GM18867 (cell line): ENCODE measurements around the gene ST6GAL1.

Experiments
- ATAC-seq: cut with Tn5 transposase; IDR thresholded peaks from one replicate; pipeline ENCODE4 v1.9.1; 2021; ENCODE audit warnings: mild to moderate bottlenecking, moderate library complexity; ENCODE audit not compliant: unreplicated experiment

ST6GAL1 gene

DNA sequence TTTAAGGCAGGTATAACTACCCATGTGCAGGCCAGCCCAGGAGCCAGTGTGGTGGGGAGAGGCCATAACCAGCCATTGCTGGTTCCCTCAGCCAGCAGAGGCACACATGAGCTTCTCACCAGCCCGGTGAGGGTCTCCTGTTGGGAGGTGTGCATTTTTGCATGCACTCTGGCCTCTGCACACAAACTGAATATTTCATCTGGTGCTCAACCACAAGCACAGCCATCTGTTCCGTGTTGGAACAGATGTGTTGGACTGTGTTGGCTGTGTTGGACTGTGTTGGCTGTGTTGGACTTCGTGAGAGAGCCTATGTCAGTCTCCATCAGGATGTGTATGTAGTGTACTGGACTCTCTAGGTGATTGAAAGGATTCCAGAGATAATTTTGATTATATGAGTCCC lies 141.8 kb downstream of the ST6GAL1 start:
- no peak for ATAC-seq

DNA sequence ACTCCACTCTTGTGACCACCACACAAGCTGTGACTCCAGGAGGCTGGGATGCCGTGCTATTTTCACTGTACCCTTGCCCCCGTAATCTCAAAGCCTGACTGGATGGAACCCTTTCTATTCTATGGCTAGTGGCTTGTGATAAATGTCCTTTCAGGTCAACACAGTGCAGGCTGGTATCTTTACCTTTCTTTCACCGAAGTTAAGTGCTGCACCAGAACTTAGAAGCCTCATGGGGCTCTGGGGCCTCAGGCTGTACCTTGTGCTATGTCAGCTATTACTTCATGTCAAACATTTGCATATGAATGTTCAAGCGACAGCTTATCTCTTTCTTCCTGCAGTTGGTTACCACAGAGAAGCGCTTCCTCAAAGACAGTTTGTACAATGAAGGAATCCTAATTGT lies 142.2 kb downstream of the ST6GAL1 start:
- ATAC-seq, result peak; percentile 37

DNA sequence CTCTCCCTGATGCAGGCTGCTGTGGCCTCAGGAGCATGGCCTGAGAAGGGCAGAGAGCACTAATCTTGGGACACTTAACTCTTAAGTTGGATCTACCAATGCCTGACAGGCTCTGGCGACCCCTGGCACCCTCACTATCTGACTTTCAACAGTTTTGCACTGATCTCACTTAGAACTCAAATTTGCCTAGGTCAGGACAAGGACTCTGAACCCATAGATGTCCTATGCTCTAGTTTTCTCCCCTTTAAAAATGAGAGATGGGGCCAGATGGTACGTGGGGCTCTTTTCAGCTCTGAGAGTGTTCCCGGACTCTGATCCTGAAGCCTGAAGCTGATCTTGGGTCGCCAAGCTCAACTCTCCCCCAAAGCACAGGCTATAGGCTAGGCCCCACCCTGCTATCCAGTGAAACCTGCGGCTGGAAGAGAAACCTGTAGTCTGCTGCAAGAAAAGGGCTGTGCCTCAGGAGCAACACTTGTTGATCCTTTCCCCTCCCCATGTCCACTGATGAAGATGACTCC lies 143.3 kb downstream of the ST6GAL1 start:
- ATAC-seq, result no peak

DNA sequence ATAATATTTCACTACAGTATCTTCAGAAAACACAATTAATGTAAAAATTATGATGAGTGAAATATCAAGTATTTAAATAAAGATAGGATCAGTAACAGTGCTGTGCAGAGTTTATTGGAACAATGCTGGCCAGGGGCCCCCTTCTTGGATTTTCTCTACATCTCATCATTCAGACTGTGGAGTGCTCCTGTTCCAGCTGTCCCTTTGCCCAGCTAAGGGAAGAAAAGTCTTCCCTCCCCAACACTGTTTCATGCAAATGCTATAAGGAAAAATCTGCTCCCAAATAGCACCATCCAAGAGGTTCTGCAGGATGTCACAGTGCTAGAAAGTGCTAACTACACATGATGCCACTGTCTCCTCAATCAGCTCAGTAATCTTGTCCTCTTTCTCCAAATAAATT lies 144.5 kb downstream of the ST6GAL1 start:
- no peak for ATAC-seq

DNA sequence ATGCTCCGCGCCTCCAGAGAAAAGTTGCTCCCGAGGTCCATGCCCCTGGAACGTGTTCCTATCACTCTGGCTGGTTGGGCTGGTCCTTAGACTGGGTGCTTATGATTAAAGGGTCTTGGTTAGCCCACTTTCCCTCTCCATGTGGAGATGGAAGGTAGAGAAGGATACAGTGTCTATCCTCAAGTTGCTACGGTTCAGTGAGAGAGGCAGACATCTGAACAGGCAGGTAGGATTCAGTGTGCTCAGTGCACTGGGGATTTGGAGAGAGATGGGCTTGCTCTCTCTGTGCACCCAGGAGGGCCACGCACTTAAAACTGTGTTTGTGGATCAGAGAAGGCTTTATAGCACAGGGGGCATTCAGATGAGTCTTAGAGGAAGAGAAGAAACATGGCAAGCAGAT lies 146.0 kb downstream of the ST6GAL1 start:
- ATAC-seq, result no peak

DNA sequence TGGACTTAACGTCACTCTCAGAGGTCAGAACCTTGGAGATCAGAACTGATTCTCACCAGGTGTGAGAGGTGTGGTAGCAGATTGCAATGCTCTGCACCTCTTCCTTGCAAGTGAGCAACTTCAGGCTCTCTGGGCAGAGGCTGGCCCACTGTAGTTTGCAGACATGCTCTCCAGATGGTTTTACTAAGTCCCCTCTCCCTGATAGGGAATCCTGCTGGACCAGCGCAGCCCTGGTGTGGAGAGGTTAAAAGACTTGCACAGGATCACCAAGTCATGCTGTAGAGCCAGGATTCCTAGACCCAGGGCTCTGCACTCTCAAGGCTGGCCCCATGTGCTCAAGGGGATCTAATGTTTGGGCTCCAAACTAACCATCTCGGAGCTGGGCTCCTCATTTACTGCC lies 146.8 kb downstream of the ST6GAL1 start:
- ATAC-seq, result no peak

DNA sequence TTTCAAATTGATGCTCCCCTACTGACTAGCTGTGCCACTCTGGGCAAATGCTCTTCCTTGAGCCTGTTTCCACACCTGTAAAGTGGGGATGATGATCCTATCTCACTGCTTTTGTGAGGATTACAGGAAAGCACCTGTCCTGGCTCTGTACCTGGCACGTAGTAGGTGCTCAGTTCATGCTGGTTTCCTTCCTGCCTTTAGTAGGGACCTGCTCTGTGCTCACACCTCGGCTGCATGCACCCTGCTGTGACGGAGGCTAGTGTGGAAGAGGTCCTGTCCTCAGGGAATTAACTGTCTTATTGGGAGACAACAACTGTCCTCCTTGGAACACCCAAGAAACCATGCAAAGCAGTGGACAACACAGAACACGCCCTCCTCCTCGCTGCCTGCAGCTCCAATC lies 147.2 kb downstream of the ST6GAL1 start:
- ATAC-seq, result no peak

DNA sequence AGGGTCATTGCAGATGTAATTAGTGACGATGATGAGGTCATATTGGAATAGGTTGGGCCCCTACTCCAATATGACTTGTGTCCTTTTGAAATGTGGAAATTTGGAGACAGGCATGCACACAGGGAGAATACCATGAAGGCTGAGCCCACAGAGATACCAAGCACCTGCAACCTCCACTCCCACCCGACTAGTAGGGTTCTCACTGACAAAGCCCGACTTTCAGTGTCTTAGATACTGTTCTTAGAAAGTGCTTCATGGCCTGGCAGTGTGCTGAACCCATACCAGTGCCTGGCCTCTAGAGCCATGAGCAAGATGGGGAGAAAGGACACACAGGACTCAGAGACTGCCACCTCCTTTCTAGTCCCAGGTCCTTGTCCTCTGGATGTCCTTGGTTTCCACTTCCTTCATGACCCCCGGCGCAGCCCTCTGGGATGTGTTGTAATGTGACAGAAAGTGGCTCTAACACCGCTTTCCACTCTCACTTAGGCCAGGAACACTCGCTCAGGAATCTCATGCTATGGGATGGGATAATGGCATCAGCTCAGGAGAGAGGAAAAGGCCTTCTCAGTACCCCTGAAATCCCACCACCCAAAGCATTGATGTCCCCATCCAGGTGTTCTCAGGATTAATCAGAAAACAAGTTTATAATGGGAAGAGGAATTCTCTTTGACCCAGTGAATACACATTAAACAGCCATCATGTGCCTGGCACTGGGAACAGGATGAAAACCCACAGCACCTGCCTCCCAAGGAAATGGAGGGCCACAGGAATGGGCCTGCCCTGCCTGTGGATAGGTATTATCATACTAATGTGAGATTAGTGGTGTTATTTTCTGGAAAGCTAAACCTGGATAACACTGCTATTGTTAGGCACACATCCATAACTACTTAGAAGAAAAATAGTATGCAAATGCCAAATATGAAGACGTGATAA lies 149.0 kb downstream of the ST6GAL1 start:
- ATAC-seq, result no peak

DNA sequence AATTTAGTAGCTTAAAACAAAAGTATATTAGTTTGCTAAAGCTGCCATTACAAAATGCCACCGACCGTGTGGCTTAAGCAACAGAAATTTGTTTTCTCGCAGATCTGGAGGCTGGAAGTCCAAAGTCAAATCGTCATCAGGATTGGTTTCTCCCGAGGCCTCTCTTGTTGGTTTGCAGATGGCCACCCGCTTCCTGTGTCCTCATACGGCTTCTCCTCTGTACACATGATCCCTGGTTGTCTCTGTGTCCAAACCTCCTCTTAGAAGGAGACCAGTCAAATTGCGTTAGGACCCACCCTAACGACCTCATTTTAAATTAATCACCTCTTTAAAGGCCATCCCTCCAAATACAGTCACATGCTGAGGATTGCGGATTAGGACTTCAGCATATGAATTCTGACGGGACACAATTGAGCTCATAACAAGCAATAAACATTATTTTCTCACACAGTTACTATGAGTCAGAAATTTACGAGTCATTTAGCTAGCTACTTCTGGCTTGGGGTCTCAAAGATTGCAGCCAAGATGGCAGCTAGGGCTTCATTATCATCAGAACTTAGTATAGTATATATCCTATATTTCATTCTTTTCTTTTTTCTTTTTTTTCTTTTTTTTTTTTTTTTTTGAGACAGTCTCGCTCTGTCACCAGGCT lies 150.6 kb downstream of the ST6GAL1 start:
- no peak for ATAC-seq

DNA sequence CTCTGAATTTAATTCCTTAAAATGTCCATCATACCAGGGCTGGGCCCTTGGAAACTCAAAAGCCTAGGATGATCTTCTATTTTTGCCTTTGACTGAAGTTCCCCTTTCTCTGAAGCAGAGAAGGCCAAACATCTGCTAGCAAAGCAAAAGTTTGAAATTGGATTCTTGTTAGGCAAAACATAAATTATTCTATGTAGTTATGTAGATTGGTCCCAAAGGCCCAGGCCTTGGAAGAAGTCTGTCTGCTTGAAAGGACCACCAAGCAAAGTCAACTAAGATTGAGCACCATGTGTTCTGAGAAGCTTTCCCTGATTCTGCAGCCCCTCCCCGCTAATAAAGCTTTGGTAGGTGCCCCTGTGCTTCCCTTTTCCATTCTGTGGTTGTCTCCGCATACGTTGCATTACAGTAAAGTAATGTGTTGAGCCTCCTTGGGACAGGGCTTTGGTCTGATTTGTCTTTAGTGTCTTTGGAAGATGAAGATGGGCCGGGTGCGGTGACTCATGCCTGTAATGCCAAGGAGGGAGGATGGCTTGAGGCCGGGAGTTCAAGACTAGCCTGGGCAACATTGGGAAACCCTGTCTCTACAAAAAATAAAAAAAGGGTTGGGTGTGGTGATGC lies 152.5 kb downstream of the ST6GAL1 start:
- ATAC-seq, result no peak

DNA sequence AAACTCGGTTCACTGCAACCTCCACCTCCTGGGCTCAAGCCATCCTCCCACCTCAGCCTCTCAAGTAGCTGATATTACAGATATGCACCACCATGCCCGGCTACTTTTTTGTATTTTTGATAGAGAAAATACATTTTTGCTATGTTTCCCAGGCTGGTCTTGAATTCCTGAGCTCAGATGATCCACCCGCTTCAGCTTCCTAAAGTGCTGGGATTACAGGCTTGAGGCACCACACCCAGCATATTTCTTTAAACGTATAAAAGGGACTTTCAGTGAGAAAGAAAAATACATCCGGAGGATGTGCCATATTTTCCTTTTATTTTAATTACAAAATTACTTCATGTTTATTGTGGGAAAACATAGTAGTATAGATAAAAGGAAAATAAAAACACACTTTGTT lies 153.8 kb downstream of the ST6GAL1 start:
- ATAC-seq, result no peak

DNA sequence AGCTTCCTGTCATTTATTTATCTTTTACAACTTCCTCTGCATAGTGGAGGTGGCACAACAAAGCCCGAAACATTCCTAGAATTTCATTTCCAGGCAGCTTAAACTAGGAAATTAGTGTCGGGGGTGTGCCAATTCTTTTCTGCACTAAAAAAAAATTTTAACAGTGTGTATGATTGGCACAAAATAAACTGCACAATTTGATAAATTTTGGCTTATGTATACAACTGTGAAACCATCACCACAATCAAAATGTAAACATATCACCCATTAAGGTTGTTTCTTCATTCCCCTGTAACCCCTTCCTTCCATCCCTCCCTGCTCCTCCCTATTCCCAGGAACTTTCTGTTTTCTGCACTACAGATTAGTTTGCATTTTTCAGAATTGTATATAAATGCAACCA lies 154.3 kb downstream of the ST6GAL1 start:
- ATAC-seq, result no peak

DNA sequence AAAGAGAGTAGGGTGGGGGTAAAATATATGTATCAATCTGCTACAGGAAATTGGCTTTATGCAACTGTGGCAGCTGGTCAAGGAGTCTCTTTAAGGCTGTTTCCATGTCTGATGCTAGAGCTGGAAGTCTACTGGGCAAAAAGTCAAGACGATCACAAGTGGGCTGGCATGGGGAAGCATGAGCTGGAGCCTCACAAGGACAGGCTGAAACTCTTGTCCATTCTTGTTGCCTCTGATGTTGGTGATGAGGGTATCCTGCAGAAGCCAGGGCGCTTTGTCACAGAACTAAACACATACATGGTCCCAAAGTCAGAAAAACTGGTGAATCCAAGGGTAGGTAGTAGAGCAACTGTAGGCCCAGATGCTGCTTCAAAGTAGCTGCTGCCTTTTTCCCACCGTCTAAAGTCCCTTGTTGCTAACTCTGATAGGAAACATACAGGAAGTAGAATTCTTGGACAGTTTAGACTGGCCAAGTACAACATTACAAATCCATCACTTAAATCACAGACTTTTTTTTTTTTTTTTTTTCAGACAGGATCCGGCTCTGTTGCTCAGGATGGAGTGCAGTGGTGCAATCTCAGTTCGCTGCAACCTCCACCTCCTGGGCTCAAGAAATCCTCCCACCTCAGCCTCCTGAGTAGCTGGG lies 154.8 kb downstream of the ST6GAL1 start:
- ATAC-seq, result no peak

DNA sequence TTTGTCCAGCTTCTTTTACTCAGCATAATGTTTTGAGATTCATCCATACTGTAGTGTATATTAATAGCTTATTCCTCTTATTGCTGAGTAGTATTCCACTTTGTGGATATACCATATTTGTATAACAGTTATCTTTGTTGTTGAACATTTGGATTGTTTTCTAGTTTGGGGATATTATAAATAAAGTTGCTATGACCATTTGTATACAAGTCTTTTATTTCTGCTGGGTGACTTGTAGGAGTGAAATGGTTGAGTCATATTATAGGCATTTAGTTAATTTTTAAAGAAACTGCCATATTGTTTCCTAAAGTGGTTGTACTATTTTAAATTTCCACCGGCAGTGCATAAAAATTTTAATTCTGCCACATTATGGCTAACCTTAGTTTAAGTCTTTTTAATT lies 155.6 kb downstream of the ST6GAL1 start:
- ATAC-seq, result no peak

DNA sequence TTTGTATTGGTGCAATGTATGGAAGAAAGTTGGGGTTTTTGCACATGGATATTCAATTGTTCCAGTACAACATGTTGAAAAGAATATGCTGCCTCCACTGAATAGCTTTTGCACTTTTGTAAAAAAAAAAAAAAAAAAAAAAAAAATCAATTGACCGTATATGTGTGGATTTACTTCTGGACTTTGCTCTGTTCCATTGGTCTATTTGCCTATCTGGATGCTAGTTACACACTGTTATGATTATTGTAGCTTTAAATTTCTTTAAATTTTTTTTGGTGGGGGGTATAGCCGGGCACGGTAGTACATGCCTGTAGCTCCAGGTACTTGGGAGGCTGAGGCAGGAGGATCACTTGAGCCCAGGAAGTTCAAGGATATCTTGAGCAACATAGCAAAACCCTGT lies 156.5 kb downstream of the ST6GAL1 start:
- no peak for ATAC-seq

DNA sequence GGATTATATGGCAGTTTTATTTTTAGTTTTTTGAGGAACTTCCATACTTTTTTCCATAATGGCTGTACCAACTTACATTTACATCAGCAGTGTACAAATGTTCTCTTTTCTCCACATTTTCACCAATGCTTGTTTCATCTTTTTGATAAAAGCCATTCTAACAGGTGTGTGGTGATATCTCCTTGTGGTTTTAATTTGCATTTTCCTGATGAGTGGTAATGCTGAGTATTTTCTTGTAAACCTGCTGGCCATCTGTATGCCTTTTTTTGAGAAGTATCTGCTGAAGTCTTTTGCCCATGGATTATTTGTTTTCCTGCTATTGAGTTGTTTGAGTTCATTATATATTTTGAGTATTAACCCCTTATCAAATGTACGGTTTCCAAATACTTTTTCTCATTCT lies 158.4 kb downstream of the ST6GAL1 start:
- ATAC-seq, result no peak

DNA sequence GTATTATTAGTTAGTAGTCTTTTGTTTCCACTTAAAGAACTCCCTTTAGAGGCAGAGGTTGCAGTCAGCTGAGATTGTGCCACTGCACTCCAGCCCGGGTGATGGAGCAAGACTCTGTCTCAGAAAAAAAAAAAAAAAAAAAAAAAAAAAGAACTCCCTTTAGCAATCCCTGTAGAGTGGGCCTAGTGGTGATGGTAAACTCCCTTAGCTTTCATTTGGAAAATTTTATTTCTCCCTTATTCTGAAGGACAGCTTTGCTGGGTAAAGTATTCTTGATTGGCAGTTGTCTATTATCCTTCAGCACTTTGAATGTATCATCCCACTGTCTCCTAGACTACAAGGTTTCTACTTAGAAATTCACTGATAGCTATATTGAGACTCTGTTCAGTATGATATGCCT lies 163.0 kb downstream of the ST6GAL1 start:
- no peak for ATAC-seq

DNA sequence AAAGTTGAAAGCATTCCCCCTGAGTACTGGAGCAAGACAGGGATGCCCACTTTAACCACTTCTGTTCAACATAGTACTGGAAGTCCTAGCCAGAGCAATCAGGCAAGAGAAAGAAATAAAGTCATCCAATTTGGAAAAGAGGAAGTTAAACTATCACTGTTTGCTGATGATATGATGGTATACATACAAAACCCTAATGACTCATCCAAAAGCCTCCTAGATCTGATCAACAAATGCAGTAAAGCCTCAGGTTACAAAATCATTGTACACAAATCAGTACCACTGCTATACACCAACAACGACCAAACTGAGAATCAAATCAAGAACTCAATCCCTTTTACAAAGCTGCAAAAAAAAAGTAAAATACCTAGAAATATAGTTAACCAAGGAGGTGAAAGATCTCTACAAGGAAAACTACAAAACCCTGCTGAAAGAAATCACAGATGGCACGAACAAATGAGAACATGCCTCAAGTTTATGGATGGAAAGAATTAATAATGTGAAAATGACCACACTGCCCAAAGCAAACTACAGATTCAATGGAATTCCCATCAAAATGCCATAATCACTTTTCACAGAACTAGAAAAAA lies 168.7 kb downstream of the ST6GAL1 start:
- no peak for ATAC-seq

DNA sequence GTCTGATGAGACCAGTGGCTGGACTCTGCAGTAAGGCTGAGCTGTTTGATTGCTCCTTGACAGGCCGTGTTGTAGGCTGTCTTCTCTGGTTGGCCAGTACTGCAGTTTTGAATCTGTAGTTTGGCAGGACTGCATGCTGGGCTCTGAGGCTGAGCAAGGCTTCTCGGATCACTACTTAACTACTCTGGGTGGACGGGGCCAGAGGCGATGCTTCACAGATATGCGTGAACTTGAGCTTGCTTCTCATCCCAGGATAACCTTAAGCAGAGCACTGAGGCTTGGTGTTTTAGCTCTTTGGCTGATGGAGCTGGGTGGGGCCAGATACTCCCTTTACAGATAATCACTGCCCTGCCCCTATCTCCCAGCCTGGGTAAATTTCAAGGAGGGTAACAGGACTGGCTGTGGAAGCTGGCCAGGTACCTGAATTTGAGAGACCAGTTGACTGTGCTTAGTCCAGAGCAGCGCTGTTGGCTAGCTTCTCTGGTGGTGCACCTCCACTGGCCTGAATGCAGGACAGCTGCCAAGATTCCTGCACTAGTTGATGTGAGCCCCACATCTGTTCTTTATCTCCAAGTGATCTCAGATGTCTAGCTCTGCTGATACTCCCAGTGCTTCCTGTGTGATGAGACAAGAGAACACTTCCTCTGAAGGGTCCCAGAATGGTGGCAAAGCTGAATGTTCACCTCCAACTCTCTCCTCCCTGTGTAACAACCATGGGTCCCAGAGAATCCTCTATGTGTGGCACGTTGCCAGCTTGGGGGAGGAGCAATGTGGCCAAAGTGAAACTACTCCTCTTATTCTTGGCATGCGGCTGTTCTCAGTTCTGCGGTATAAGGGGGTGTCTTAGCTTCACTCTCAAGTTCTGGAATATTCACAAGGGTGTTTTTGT lies 171.1 kb downstream of the ST6GAL1 start:
- ATAC-seq, result no peak

DNA sequence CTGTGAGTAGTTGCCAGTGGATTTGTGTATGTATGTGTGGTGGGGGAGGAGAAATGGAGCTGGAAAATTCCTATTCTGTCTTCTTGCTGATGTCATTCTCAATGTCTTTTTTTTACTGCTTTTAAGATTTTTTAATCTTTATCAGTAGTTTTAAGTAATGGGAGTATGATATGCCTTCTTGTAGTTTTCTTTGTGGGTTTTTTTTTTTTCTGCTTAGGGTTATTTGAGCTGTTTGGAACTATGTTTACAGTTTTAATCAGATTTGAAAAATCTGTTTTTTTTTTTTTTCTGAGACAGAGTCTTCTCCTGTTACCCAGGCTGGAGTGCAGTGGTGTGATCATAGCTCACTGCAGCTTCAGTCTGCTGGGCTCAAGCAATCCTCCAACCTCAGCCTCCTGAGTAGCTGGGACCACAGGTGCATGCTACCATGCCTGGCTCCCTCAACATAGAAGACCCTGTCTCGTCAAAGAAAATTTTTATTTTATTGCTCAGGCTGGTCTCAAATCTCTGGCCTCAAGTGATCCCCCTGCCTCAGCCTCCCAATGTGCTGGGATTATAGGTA lies 171.8 kb downstream of the ST6GAL1 start:
- no peak for ATAC-seq
